Tibial artery (tissue), 4 donors: ENCODE results near the gene TEX44.

Source experiments
- DNase-seq, 2 donors: peaks; one replicate each; pipeline ENCODE4 v3.0.0-alpha.2; 2019
- H3K27ac ChIP-seq, 2 donors: fragments of 200-600 bp; sonication (generic) in 1 of 2; 1 replicate in 1 of 2; 2 replicates in 1 of 2; pipeline ENCODE4 v1.5.1; 2018 to 2019; ENCODE audit warnings: mild to moderate bottlenecking in 1 of 2
- H3K27me3 ChIP-seq, 2 donors: fragments of 200-600 bp; sonication (generic) in 1 of 2; one replicate each; pipeline versions ENCODE4 v1.5.1 to v1.6.0; 2016 to 2019
- H3K36me3 ChIP-seq, 3 donors: fragments of 200-600 bp; sonication (generic) in 2 of 3; one replicate each; pipeline ENCODE4 v1.5.1; 2016 to 2019; ENCODE audit warnings: mild to moderate bottlenecking in 2 of 3
- H3K4me1 ChIP-seq, 4 donors: fragments of 200-600 bp; sonication (generic) in 2 of 4; 1 replicate in 3 of 4; 2 replicates in 1 of 4; pipeline ENCODE4 v1.5.1; 2016 to 2019
- H3K4me3 ChIP-seq, 2 donors: fragments of 200-600 bp; sonication (generic) in 1 of 2; 1 replicate in 1 of 2; 2 replicates in 1 of 2; pipeline ENCODE4 v1.5.1; 2018 to 2019; ENCODE audit warnings: mild to moderate bottlenecking in 2 of 2
- H3K9me3 ChIP-seq, 3 donors: fragments of 200-600 bp; sonication (generic) in 1 of 3; one replicate each; pipeline ENCODE4 v1.5.1; 2016 to 2019
- CTCF ChIP-seq, 2 experiments: fragments of 200-600 bp in 1 of 2; fragments of 450-650 bp in 1 of 2; IDR thresholded peaks; one replicate each; pipeline ENCODE4 v1.5.1; 2017 to 2019; ENCODE audit warnings: antibody characterized with exemption in 2 of 2, mild to moderate bottlenecking in 1 of 2, moderate library complexity in 1 of 2
- intact Hi-C: fragments of 100-400 bp; cut with DNase I; formaldehyde crosslinking; loops from one replicate; pipeline ENCODE4 v1.15.0; 2023; ENCODE audit warnings: low total_unique reads

Gene TEX44

DNA sequence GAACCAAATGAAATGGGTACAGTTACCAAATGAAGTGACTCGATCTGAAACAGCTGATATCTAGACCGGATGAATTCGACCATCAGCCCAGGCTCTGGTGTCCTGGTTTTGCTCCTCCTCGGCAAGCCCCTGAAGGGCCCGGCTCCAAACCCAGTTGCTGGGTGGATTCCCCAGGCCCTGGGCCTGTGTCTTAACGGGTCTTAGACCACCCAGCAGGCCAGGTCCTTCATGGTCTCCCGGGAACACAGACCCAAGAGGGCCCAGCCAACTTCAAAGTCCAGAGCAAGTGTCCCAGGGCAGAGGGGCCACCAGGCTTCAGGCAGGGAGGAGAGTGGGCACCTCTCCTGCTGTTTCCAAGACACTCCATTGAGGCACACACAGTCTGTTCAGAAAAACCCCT is 35.7 kb upstream of the TEX44 start:
- peaks cover 0 to 8% (median 3%) of the 10 kb centered on the region in 4 donors for H3K4me1 ChIP-seq
- no peaks in the 10 kb centered on the region for H3K36me3 ChIP-seq
- TF ChIP-seq CTCF (IDR thresholded peaks at IDR 0.05): no peak
- H3K9me3 ChIP-seq: peaks cover 0 to 13% (median 5%) of the 10 kb centered on the region in 3 donors
- intact Hi-C loops: loop anchor here (5.0 kb wide), 1 partner anchor 35 kb away; no protein-coding TSS in a partner anchor
- peak overlapping the region in 1 of 2 donors; percentile 56 for H3K27ac ChIP-seq
- H3K27me3 ChIP-seq: no peaks in the 10 kb centered on the region
- no peak overlapping the region for H3K4me3 ChIP-seq
- no peak for DNase-seq

DNA sequence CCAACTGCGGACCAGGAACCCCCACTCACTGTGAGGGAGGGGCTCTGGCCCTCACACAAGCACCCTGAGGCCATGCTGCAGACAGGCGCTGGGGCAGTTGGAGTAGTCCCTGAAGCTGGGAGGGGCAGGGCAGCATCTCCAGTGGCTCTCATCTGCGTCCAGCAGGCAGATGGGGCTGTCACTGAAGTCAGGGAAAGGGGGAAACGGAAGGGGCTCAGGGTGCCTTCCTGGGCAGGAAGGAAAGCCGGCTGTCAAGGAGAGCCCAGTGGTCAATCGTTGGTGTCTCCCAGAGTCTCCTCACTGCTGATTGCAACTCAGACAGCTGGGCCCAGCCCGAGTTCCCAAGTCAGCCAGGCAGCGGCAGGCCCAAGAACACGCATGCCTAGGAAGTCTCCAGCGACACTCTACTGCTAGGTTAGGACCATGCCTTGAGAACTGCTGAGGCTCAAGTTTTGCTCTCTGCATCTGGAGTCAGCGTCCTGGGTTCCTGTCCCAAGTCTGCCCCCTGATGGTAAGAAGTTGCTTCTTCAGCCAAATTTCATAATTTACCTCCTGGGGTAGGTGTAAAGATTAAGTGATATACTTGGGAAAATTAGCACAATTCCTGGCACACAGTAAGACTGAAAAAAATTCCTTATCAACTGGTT is 35.0 kb upstream of the TEX44 start:
- Histone ChIP-seq H3K9me3 (peaks cover 0 to 8% (median 5%) of the 10 kb centered on the region in 3 donors), H3K4me1 (peaks cover 0 to 8% (median 3%) of the 10 kb centered on the region in 4 donors), H3K27me3 (no peaks in the 10 kb centered on the region), H3K36me3 (no peaks in the 10 kb centered on the region), H3K27ac (peak overlapping the region in 1 of 2 donors; percentile 56), H3K4me3 (no peak overlapping the region)
- peak; percentile 74 to 88 for TF ChIP-seq CTCF (IDR thresholded peaks at IDR 0.05)
- intact Hi-C loops: loop anchor here (2.0 to 5.0 kb wide), 3 partner anchors 27 to 73 kb away; partner anchors contain the start of gene NMUR1
- peak; percentile 85 to 86 for DNase-seq

- intact Hi-C loops: loop anchor here (5.0 kb wide), 1 partner anchor 39 kb away; no protein-coding TSS in a partner anchor
- no peak overlapping the region for H3K27ac ChIP-seq
- no peaks in the 10 kb centered on the region for H3K36me3 ChIP-seq
- H3K4me3 ChIP-seq: no peak overlapping the region
- no peaks in the 10 kb centered on the region for H3K4me1 ChIP-seq
- H3K27me3 ChIP-seq: no peaks in the 10 kb centered on the region
- no peak for DNase-seq
- TF ChIP-seq CTCF (IDR thresholded peaks at IDR 0.05): peak; percentile 28 to 63
- H3K9me3 ChIP-seq: no peaks in the 10 kb centered on the region
Observed at GRCh38 chr2:231563378-231563961, 29.2 kb upstream of the TEX44 start.

DNA sequence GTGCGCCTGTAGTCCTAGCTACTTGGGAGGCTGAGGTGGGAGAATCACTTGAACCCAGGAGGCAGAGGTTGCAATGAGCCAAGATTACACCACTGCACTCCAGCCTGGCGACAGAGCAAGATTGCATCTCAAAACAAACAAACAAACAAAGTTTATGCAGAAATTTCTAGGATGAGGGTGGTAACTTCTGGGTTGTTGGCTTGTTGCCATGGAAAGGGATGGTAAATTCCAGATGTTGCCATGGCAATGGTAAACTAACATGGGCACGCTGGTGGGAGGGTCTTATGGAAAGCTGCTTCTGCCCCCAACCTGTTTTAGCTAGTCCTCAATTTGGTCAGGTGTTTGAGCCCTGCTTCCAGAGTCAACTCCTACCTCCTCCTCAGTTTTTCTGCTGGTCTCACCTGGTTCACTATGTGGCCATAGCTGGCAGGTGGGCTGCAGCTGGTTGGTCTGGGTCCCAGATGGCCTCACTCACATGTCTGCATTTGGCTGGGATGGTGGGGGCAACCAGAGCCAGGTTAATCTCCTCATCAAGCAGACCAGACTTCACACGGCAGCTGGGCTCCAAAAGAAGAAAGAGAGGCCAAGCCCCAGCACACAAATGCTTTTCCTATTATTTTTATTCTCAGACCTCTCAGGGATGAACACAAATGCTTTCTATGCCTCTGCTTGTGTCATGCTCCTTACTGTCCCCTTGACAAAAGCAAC is 26.6 kb upstream of the TEX44 start:
- H3K4me3 ChIP-seq: no peak overlapping the region
- H3K27ac ChIP-seq: no peak overlapping the region
- no peaks in the 10 kb centered on the region for H3K27me3 ChIP-seq
- H3K36me3 ChIP-seq: no peaks in the 10 kb centered on the region
- no peak for TF ChIP-seq CTCF (IDR thresholded peaks at IDR 0.05)
- no peak for DNase-seq
- intact Hi-C loops: no loop called here
- no peaks in the 10 kb centered on the region for H3K9me3 ChIP-seq
- H3K4me1 ChIP-seq: no peaks in the 10 kb centered on the region

DNA sequence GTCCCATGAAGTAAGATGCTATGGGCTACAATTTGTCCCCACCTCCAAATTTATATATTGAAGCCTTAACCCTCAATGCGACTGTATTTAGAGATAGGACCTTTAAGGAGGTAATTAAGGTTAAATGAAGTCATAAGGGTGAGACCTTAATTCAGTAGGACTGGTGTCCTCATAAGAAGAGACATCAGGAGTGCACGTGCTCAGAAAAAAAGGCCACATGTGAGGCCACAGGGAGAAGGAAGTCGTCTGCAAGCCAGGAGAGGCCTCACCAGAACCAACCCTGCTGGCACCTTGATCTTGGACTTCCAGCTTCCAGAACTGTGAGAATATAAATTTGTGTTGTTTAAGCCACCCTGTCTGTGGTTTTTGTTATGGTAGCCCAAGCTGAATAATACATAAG is 25.5 kb upstream of the TEX44 start:
- TF ChIP-seq CTCF (IDR thresholded peaks at IDR 0.05): no peak
- intact Hi-C loops: no loop called here
- no peak for DNase-seq

More for the DNA sequence above, 25.5 kb upstream of the TEX44 start:
- no peaks in the 10 kb centered on the region for H3K4me1 ChIP-seq
- no peak overlapping the region for H3K27ac ChIP-seq
- no peaks in the 10 kb centered on the region for H3K36me3 ChIP-seq
- no peaks in the 10 kb centered on the region for H3K9me3 ChIP-seq
- H3K27me3 ChIP-seq: no peaks in the 10 kb centered on the region
- no peak overlapping the region for H3K4me3 ChIP-seq
